Caco-2 (cell line): ENCODE data around the gene BRSK2. TPM values are rescaled to one million over a fixed set of nuclear protein-coding genes. Genes with fewer than 3 reads are reported as not detected.

Source experiments
- BruUV-seq: library from RNA; stranded (reverse); fragments of 400-500 nt; replicated peaks from 2 replicates; lab custom pipeline; 2021; lab: Mats Ljungman, UMichigan
- CTCF ChIA-PET: fragments of 300-600 bp; sonication (Branson Sonifier 250); formaldehyde crosslinking; loops from one replicate; lab custom pipeline; 2022; ENCODE audit warnings: antibody characterized with exemption; lab: Charles Lee
- POLR2A ChIA-PET: fragments of 300-600 bp; sonication (Branson Sonifier 250); formaldehyde crosslinking; loops from one replicate; lab custom pipeline; 2022; ENCODE audit warnings: antibody characterized with exemption; lab: Charles Lee
- DNase-seq, 2 experiments: peaks; one replicate each; pipeline versions ENCODE4 v3.0.0 to v3.0.0-alpha.2; 2020 to 2022
- H3K27me3 ChIP-seq: replicated peaks from 2 replicates; pipeline ENCODE4 v1.6.0; 2011; ENCODE audit warnings: low read length; ENCODE audit not compliant: control insufficient read depth, insufficient read depth
- H3K36me3 ChIP-seq: 2 replicates; pipeline ENCODE4 v1.5.1; 2011; ENCODE audit warnings: low read length; ENCODE audit not compliant: control insufficient read depth, insufficient read depth
- H3K4me1 ChIP-seq: fragments of 250-450 bp; sonication (Bioruptor Pico); 2 replicates; pipeline ENCODE4 v1.5.1; 2020; ENCODE audit warnings: mild to moderate bottlenecking
- H3K4me3 ChIP-seq: 2 replicates; pipeline ENCODE4 v1.5.1; 2011; ENCODE audit warnings: low read depth, mild to moderate bottlenecking, control low read depth, low read length
- H3K9me3 ChIP-seq: fragments of 250-450 bp; sonication (Bioruptor Pico); 2 replicates; pipeline ENCODE4 v1.5.1; 2020; ENCODE audit warnings: mild to moderate bottlenecking, moderate library complexity
- H3K27ac Mint-ChIP-seq: one replicate; pipeline ENCODE4 v1.8.0; 2022; ENCODE audit warnings: mixed read lengths; ENCODE audit not compliant: unreplicated experiment
- H3K27me3 Mint-ChIP-seq: one replicate; pipeline ENCODE4 v1.8.0; 2022; ENCODE audit warnings: mixed read lengths; ENCODE audit not compliant: insufficient read depth, unreplicated experiment
- H3K36me3 Mint-ChIP-seq: one replicate; pipeline ENCODE4 v1.8.0; 2022; ENCODE audit warnings: mild to moderate bottlenecking, mixed read lengths; ENCODE audit not compliant: insufficient read depth, unreplicated experiment
- H3K4me1 Mint-ChIP-seq: one replicate; pipeline ENCODE4 v1.8.0; 2022; ENCODE audit warnings: low read depth, mixed read lengths; ENCODE audit not compliant: unreplicated experiment
- H3K4me3 Mint-ChIP-seq: one replicate; pipeline ENCODE4 v1.8.0; 2022; ENCODE audit warnings: mild to moderate bottlenecking, moderate library complexity, mixed read lengths; ENCODE audit not compliant: unreplicated experiment
- H3K9me3 Mint-ChIP-seq: one replicate; pipeline ENCODE4 v1.8.0; 2022; ENCODE audit warnings: mixed read lengths; ENCODE audit not compliant: unreplicated experiment
- intact Hi-C: fragments of 100-400 bp; cut with micrococcal nuclease; formaldehyde crosslinking; loops from one replicate; pipeline ENCODE4 v1.10.0; 2022; ENCODE audit not compliant: unreplicated experiment
- total RNA-seq: library from RNA; stranded (reverse); gene quantifications from 2 replicates; pipeline ENCODE4 v1.2.3, GENCODE V29; 2022
- TF ChIP-seq, protein P1 (sequence below), 2 experiments: fragments of 200-600 bp in 1 of 2; IDR thresholded peaks; 1 replicate in 1 of 2; 2 replicates in 1 of 2; pipeline versions ENCODE4 v1.5.1 to v1.8.0; 2011 to 2022; ENCODE audit warnings: antibody characterized with exemption in 1 of 2, control low read depth in 1 of 2, inconsistent platforms in 1 of 2, low read depth in 1 of 2, low read length in 1 of 2, mild to moderate bottlenecking in 1 of 2, moderate library complexity in 1 of 2; ENCODE audit not compliant: insufficient read depth in 1 of 2, severe bottlenecking in 1 of 2, unreplicated experiment in 1 of 2

The BRSK2 gene
- total RNA-seq, 1 experiment from 2014 or later = 32.8 TPM

GRCh38 chr11:1500466-1501420, 111.0 kb downstream of the BRSK2 start:
- no TSS peak for BruUV-seq
- H3K27me3 ChIP-seq = no peaks in the 10 kb centered on the region
- H3K4me3 ChIP-seq = no peak overlapping the region
- H3K4me1 ChIP-seq = no peaks in the 10 kb centered on the region
- Mint-ChIP-seq H3K9me3 (no peaks in the 10 kb centered on the region), H3K4me3 (no peak overlapping the region), H3K36me3 (peaks cover 7% of the 10 kb centered on the region), H3K27me3 (no peaks in the 10 kb centered on the region), H3K4me1 (no peaks in the 10 kb centered on the region), H3K27ac (no peak overlapping the region)
- intact Hi-C loops = no loop called here
- no peaks in the 10 kb centered on the region for H3K36me3 ChIP-seq
- TF ChIP-seq, protein P1, sequence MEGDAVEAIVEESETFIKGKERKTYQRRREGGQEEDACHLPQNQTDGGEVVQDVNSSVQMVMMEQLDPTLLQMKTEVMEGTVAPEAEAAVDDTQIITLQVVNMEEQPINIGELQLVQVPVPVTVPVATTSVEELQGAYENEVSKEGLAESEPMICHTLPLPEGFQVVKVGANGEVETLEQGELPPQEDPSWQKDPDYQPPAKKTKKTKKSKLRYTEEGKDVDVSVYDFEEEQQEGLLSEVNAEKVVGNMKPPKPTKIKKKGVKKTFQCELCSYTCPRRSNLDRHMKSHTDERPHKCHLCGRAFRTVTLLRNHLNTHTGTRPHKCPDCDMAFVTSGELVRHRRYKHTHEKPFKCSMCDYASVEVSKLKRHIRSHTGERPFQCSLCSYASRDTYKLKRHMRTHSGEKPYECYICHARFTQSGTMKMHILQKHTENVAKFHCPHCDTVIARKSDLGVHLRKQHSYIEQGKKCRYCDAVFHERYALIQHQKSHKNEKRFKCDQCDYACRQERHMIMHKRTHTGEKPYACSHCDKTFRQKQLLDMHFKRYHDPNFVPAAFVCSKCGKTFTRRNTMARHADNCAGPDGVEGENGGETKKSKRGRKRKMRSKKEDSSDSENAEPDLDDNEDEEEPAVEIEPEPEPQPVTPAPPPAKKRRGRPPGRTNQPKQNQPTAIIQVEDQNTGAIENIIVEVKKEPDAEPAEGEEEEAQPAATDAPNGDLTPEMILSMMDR (IDR thresholded peaks at IDR 0.05; ENCODE audit: insufficient read depth in 1 of 2, low read depth in 1 of 2, low read length in 1 of 2, severe bottlenecking in 1 of 2, unreplicated experiment in 1 of 2) = no peak
- no peak for DNase-seq
- no peaks in the 10 kb centered on the region for H3K9me3 ChIP-seq
- CTCF ChIA-PET = no interaction called here
- POLR2A ChIA-PET = no interaction called here

DNA sequence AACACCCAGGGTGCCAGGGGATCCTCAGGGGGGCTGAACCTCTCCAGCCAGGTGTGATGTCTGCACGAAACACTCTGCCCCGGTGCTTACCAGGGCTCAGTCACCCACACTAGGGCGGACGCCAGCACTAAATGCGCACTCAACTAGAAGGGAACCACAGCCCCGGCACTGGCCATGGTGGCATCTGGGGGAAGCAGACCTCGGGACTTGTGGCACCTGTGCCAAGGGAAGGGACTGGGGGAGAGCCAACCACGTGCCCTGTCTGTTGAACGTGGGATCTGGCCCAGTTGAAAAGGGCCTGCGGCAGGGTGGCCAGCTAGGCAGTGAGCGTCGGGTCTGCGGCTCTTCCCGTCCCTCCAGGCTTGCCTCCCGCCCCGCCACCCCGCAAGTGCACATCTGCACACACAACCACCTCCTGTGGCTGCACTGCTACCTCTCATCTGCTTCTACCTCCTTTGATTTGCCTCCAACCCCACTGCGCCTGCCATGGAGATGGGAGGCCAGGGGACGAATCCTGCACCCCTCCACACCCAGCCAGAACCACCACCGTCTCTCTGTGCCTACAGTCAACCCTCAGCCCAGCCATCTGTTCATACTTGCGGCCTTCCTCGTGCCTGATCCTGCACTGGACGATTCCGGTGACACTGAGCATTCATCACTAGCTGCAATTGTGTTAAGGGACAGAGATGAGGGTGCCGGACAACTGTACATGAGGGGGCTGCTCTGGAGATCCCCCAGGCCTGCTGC, 111.9 kb downstream of the BRSK2 start:
- Mint-ChIP-seq H3K4me1 (no peaks in the 10 kb centered on the region), H3K36me3 (peaks cover 7% of the 10 kb centered on the region), H3K27ac (no peak overlapping the region), H3K9me3 (no peaks in the 10 kb centered on the region), H3K4me3 (no peak overlapping the region), H3K27me3 (no peaks in the 10 kb centered on the region)
- intact Hi-C loops = no loop called here
- no peaks in the 10 kb centered on the region for H3K27me3 ChIP-seq
- no peak overlapping the region for H3K4me3 ChIP-seq
- no peaks in the 10 kb centered on the region for H3K36me3 ChIP-seq
- POLR2A ChIA-PET = no interaction called here
- no peaks in the 10 kb centered on the region for H3K9me3 ChIP-seq
- H3K4me1 ChIP-seq = no peaks in the 10 kb centered on the region
- TF ChIP-seq, protein P1 (IDR thresholded peaks at IDR 0.05; ENCODE audit: insufficient read depth in 1 of 2, low read depth in 1 of 2, low read length in 1 of 2, severe bottlenecking in 1 of 2, unreplicated experiment in 1 of 2) = no peak
- no peak for DNase-seq
- no TSS peak for BruUV-seq
- CTCF ChIA-PET = no interaction called here

DNA sequence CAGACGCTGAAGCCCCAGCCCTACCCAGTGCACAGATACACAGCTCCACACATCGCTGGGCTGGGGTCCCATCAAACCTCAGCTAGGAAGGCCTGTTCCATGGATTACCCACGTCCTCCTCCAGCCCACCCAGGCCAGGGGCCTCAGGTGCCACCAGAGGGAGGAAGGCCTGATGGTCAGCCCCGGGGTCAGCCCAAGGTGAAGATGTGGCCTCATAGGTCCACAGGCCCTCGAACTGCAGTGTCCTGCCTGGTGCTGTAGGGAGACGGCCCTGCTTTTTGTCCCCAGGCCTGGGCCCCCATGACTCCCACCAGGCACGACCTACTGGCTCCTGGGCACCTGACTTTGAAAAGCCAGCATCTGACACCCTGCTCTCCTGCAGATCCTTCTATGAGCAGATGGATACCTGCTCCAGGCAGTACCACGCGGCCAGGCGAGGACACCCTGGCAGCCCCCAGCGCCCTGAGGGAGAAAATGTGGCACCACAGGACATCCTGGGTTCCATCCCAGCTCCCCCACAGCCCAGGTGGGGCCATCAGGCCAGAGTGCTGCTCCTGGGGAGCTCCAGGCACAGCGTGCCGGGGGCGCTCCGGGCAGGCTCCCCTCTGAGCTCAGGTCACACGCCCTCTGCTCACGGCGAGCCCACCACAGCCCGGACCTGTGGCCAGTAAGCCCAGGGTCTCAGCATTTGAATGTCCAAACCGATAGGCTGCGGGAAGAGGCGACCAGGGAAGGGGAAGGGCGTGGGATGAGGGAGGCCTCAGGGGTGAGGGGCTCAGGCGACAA, 112.6 kb downstream of the BRSK2 start:
- no peaks in the 10 kb centered on the region for H3K9me3 ChIP-seq
- intact Hi-C loops = no loop called here
- H3K27me3 ChIP-seq = no peaks in the 10 kb centered on the region
- BruUV-seq = no TSS peak
- Mint-ChIP-seq H3K4me3 (no peak overlapping the region), H3K27me3 (no peaks in the 10 kb centered on the region), H3K27ac (no peak overlapping the region), H3K9me3 (no peaks in the 10 kb centered on the region), H3K4me1 (no peaks in the 10 kb centered on the region), H3K36me3 (peaks cover 7% of the 10 kb centered on the region)
- TF ChIP-seq, protein P1 (IDR thresholded peaks at IDR 0.05; ENCODE audit: insufficient read depth in 1 of 2, low read depth in 1 of 2, low read length in 1 of 2, severe bottlenecking in 1 of 2, unreplicated experiment in 1 of 2) = no peak
- H3K36me3 ChIP-seq = no peaks in the 10 kb centered on the region
- H3K4me3 ChIP-seq = no peak overlapping the region
- DNase-seq = no peak
- ChIA-PET POLR2A (no interaction called here), CTCF (no interaction called here)
- H3K4me1 ChIP-seq = no peaks in the 10 kb centered on the region
